Mesendoderm (in vitro differentiated cells): ENCODE measurements around the gene SDR9C7.
"Not testable (repeated sequence)": the region's sequence is repeated elsewhere in the genome, so short reads cannot be mapped to it uniquely, and the experiment has no call there.

Experiments used
- DNase-seq: peaks from one replicate; pipeline ENCODE4 v3.0.0; 2013
- H2AK5ac ChIP-seq: 2 replicates; pipeline ENCODE4 v1.6.1; 2013; ENCODE audit warnings: low read length, inconsistent platforms
- H2BK120ac ChIP-seq: 2 replicates; pipeline ENCODE4 v1.6.1; 2013; ENCODE audit warnings: low read depth, mild to moderate bottlenecking, low read length, moderate library complexity, mixed read lengths
- H2BK15ac ChIP-seq: replicated peaks from 2 replicates; pipeline ENCODE4 v1.6.1; 2013; ENCODE audit warnings: low read depth, mild to moderate bottlenecking, moderate library complexity
- H2BK5ac ChIP-seq: 2 replicates; pipeline ENCODE4 v1.6.1; 2013; ENCODE audit warnings: low read length, inconsistent platforms
- H3K18ac ChIP-seq: 2 replicates; pipeline ENCODE4 v1.6.1; 2013; ENCODE audit warnings: mild to moderate bottlenecking, low read length, mixed read lengths
- H3K23ac ChIP-seq: one replicate; pipeline ENCODE4 v1.6.1; 2013; ENCODE audit warnings: low read length
- H3K27ac ChIP-seq: 2 replicates; pipeline ENCODE4 v1.5.1; 2013; ENCODE audit warnings: low read depth, mild to moderate bottlenecking, inconsistent platforms, low read length, moderate library complexity
- H3K27me3 ChIP-seq: 2 replicates; pipeline ENCODE4 v1.6.1; 2013; ENCODE audit warnings: low read length, control low read depth, mild to moderate bottlenecking, inconsistent platforms; ENCODE audit not compliant: insufficient read depth, poor library complexity
- H3K36me3 ChIP-seq: 2 replicates; pipeline ENCODE4 v1.6.1; 2013; ENCODE audit warnings: low read length, inconsistent platforms; ENCODE audit not compliant: control insufficient read depth, insufficient read depth
- H3K4ac ChIP-seq: one replicate; pipeline ENCODE4 v1.6.1; 2013; ENCODE audit warnings: low read depth, mild to moderate bottlenecking, low read length, moderate library complexity
- H3K4me1 ChIP-seq: 2 replicates; pipeline ENCODE4 v1.6.1; 2013; ENCODE audit warnings: low read depth, low read length, inconsistent platforms; ENCODE audit not compliant: control insufficient read depth
- H3K4me2 ChIP-seq: 2 replicates; pipeline ENCODE4 v1.6.1; 2013; ENCODE audit warnings: low read length
- H3K4me3 ChIP-seq: 2 replicates; pipeline ENCODE4 v1.5.1; 2013; ENCODE audit warnings: mild to moderate bottlenecking, low read length
- H3K56ac ChIP-seq: one replicate; pipeline ENCODE4 v1.6.1; 2013; ENCODE audit warnings: low read length
- H3K79me1 ChIP-seq: 2 replicates; pipeline ENCODE4 v1.6.1; 2013; ENCODE audit warnings: low read length, inconsistent platforms
- H3K79me2 ChIP-seq: 2 replicates; pipeline ENCODE4 v1.6.1; 2013; ENCODE audit warnings: mild to moderate bottlenecking, low read length; ENCODE audit not compliant: control insufficient read depth, insufficient read depth
- H3K9ac ChIP-seq: 2 replicates; pipeline ENCODE4 v1.6.1; 2013; ENCODE audit warnings: low read length, inconsistent platforms
- H4K5ac ChIP-seq: one replicate; pipeline ENCODE4 v1.6.1; 2013; ENCODE audit warnings: low read length
- H4K8ac ChIP-seq: one replicate; pipeline ENCODE4 v1.6.1; 2013; ENCODE audit warnings: low read depth, mild to moderate bottlenecking, control low read depth, low read length, moderate library complexity
- WGBS: extraction: QIAGEN DNeasy Blood & Tissue Kit; methylation state at CpG from one replicate; pipeline ENCODE4 v1.1.7; 2013; ENCODE audit warnings: low lambda C conversion rate, missing lambda C conversion rate; ENCODE audit not compliant: insufficient coverage; ENCODE audit errors: extremely low coverage; 5-methylcytosine and 5-hydroxymethylcytosine counted together

Gene SDR9C7

DNA sequence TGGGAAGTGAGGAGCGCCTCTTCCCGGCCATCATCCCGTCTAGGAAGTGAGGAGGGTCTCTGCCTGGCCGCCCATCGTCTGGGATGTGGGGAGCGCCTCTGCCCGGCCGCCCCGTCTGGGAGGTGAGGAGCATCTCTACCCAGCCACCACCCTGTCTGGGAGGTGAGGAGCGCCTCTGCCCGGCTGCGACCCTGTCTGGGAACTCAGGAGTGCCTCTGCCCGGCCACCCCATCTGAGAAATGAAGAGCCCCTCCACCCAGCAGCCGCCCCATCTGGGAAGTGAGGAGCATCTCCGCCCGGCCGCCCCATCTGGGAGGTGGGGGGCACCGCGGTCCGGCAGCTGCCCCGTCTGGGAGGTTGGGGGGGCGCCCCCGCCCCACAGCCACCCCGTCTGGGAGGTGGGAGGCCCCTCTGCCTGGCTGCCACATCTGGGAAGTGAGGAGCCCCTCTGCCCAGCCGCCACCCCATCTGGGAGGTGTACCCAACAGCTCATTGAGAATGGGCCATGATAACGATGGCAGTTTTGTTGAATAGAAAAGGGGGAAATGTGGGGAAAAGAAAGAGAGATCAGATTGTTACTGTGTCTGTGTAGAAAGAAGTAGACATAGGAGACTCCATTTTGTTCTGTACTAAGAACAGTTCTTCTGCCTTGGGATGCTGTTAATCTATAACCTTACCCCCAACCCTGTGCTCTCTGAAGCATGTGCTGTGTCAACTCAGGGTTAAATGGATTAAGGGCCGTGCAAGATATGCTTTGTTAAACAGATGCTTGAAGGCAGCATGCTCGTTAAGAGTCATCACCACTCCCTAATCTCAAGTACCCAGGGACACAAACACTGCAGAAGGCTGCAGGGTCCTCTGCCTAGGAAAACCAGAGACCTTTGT is 54.7 kb downstream of the SDR9C7 start:
- not testable (repeated sequence) for H3K4me3 ChIP-seq, H4K5ac ChIP-seq, H2BK120ac ChIP-seq, H3K18ac ChIP-seq, H3K9ac ChIP-seq, H3K27me3 ChIP-seq, H3K79me1 ChIP-seq, H3K4me1 ChIP-seq, H2BK5ac ChIP-seq, H3K23ac ChIP-seq, DNase-seq, H3K79me2 ChIP-seq, H2BK15ac ChIP-seq, H4K8ac ChIP-seq, H3K4me2 ChIP-seq, H3K36me3 ChIP-seq, H3K4ac ChIP-seq, H3K27ac ChIP-seq, H3K56ac ChIP-seq, H2AK5ac ChIP-seq
- no CpG with 5 or more reads among the region's 28 CpGs for WGBS

DNA sequence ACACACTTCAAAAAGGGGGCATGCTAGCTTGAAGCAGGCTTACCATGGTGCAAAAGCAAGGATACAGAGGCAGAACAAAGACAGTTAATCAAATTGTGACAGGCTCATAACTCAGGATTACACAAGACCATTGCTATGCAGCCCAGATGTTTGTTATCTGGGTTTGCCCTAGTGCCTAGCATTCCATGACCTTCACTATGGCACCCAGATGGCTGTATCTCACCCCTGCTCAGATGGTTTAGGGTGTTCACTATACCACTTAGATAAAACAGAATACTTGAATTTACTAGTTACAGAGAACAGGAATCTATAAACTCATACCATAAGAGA is 56.2 kb downstream of the SDR9C7 start:
- Histone ChIP-seq H4K8ac (no peak overlapping the region), H3K27ac (no peak overlapping the region)

GRCh38 chr12:56877195-56878009 is 56.8 kb downstream of the SDR9C7 start:
- Histone ChIP-seq H3K27me3 (no peaks in the 10 kb centered on the region), H2BK15ac (no peak overlapping the region), H3K4me1 (no peaks in the 10 kb centered on the region), H3K4ac (no peak overlapping the region), H3K4me3 (no peak overlapping the region), H3K23ac (no peak overlapping the region), H4K5ac (no peak overlapping the region), H2BK120ac (no peak overlapping the region), H3K4me2 (no peak overlapping the region), H3K18ac (no peak overlapping the region), H3K56ac (no peak overlapping the region), H2BK5ac (no peak overlapping the region), H2AK5ac (no peak overlapping the region), H3K79me1 (no peaks in the 10 kb centered on the region), H3K9ac (no peak overlapping the region), H3K27ac (no peak overlapping the region), H3K36me3 (no peaks in the 10 kb centered on the region), H4K8ac (no peak overlapping the region), H3K79me2 (no peaks in the 10 kb centered on the region)
- no peak for DNase-seq
- WGBS = no CpG with 5 or more reads among the region's 1 CpG

More for the DNA sequence above, 56.2 kb downstream of the SDR9C7 start:
- Histone ChIP-seq H2BK120ac (no peak overlapping the region), H2BK5ac (no peak overlapping the region), H3K79me1 (no peaks in the 10 kb centered on the region), H3K4me3 (no peak overlapping the region), H3K18ac (no peak overlapping the region), H4K5ac (no peak overlapping the region), H2AK5ac (no peak overlapping the region), H3K4me1 (no peaks in the 10 kb centered on the region), H3K9ac (no peak overlapping the region), H2BK15ac (no peak overlapping the region), H3K79me2 (no peaks in the 10 kb centered on the region), H3K23ac (no peak overlapping the region), H3K4me2 (no peak overlapping the region), H3K27me3 (no peaks in the 10 kb centered on the region), H3K36me3 (no peaks in the 10 kb centered on the region), H3K56ac (no peak overlapping the region), H3K4ac (no peak overlapping the region)
- DNase-seq = no peak

DNA sequence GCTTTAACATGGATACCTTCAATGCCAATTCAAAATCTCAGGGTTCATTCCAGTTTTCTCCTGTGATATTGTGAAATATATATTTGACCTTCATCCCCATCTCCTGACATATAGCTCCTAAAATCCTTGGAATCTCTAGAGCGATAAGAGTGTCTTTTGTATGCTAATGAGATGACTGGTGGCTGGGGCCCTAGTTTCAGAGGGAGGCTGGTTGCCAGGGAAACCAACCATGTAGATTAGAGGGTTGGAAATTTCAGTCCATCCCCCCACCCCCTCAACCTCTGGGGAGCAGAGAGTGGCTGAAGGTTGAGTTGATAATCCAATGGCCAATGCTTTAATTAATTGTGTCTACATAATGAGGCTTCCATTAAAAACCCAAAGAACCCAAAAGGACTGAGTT is 59.4 kb downstream of the SDR9C7 start:
- no peak overlapping the region for H3K23ac ChIP-seq
- H3K79me1 ChIP-seq = no peaks in the 10 kb centered on the region
- no peak overlapping the region for H4K8ac ChIP-seq
- H3K27ac ChIP-seq = no peak overlapping the region
- no peak overlapping the region for H3K56ac ChIP-seq
- H3K4me3 ChIP-seq = no peak overlapping the region
- WGBS = no CpG with 5 or more reads among the region's 1 CpG
- no peaks in the 10 kb centered on the region for H3K36me3 ChIP-seq
- no peaks in the 10 kb centered on the region for H3K79me2 ChIP-seq
- H3K9ac ChIP-seq = no peak overlapping the region
- no peaks in the 10 kb centered on the region for H3K4me1 ChIP-seq
- no peak overlapping the region for H3K4me2 ChIP-seq
- H2AK5ac ChIP-seq = no peak overlapping the region
- peak; percentile 93 for DNase-seq
- H3K4ac ChIP-seq = no peak overlapping the region
- H2BK5ac ChIP-seq = no peak overlapping the region
- peak overlapping the region; percentile 57 for H2BK15ac ChIP-seq
- no peaks in the 10 kb centered on the region for H3K27me3 ChIP-seq
- H4K5ac ChIP-seq = no peak overlapping the region
- H3K18ac ChIP-seq = no peak overlapping the region
- no peak overlapping the region for H2BK120ac ChIP-seq

DNA sequence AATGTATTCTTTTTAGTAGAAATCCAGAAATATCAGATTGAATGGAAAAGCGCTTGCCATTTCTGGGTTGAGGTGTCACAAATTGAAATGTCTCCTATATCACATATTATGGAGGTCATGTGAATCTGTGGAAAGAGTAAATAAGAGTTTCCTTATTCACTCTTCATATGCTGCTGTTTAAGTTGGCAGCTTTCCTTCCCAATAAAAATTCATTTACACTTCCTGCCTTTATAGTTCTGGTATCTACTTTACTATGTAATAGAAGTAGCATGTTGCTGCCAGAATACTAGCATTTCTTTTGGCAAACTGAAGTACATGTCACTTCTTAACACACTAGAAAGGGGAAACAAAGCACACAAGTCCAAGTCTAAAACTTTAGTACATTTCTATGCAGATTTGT is 60.8 kb downstream of the SDR9C7 start:
- Histone ChIP-seq H3K9ac (no peak overlapping the region), H3K18ac (no peak overlapping the region), H2AK5ac (no peak overlapping the region), H2BK15ac (no peak overlapping the region), H3K23ac (no peak overlapping the region), H3K4ac (no peak overlapping the region), H3K27ac (no peak overlapping the region), H4K8ac (no peak overlapping the region), H3K79me1 (no peaks in the 10 kb centered on the region), H3K56ac (no peak overlapping the region), H3K4me2 (no peak overlapping the region), H2BK120ac (no peak overlapping the region), H4K5ac (no peak overlapping the region), H3K79me2 (no peaks in the 10 kb centered on the region), H3K4me1 (no peaks in the 10 kb centered on the region), H2BK5ac (no peak overlapping the region), H3K36me3 (no peaks in the 10 kb centered on the region), H3K27me3 (no peaks in the 10 kb centered on the region), H3K4me3 (no peak overlapping the region)
- DNase-seq = no peak
- no CpG with 5 or more reads among the region's 1 CpG for WGBS
